GM18870 (cell line): Measurements from ENCODE around the gene EDEM1.
"Not testable (repeated sequence)": the region's sequence is repeated elsewhere in the genome, so short reads cannot be mapped to it uniquely, and the experiment has no call there.

Experiments used
- ATAC-seq: cut with Tn5 transposase; IDR thresholded peaks from one replicate; pipeline ENCODE4 v1.9.1; 2021; ENCODE audit warnings: moderate library complexity; ENCODE audit not compliant: unreplicated experiment

Gene EDEM1

GRCh38 chr3:5231074-5231473, 43.6 kb downstream of the EDEM1 start:
- no peak for ATAC-seq

- no peak for ATAC-seq
These were observed 44.0 kb downstream of the EDEM1 start for GRCh38 chr3:5231487-5231886.

GRCh38 chr3:5232570-5232969, 45.1 kb downstream of the EDEM1 start:
- no peak for ATAC-seq

- ATAC-seq: no peak
These were observed 45.5 kb downstream of the EDEM1 start for GRCh38 chr3:5233026-5233425.

GRCh38 chr3:5235655-5236054, 48.1 kb downstream of the EDEM1 start:
- ATAC-seq: no peak

GRCh38 chr3:5238545-5238944, 51.0 kb downstream of the EDEM1 start:
- ATAC-seq: no peak

- no peak for ATAC-seq
These were observed 52.1 kb downstream of the EDEM1 start for GRCh38 chr3:5239602-5240001.

DNA sequence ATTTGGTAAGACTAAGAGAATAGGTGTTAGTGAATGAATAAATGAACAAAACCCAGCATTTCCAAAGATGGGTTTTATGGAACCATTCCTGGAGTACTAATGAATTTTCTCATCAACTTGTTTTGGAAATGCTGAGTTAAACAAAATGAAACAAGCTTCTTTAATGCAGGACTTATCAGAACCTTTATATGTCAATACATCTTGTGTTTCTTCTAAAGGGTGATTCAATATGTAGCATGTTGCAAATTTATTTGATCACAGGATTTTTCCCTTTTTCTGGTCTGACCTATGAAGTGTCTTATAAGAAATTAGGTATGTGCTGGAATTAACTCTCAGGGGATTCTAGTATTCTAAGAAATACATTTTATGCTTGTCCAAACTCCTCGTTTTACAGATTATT, 53.2 kb downstream of the EDEM1 start:
- no peak for ATAC-seq

- ATAC-seq: not testable (repeated sequence)
These were observed 55.3 kb downstream of the EDEM1 start for GRCh38 chr3:5242785-5243184.

- ATAC-seq: no peak
These were observed 58.4 kb downstream of the EDEM1 start for GRCh38 chr3:5245927-5246326.

DNA sequence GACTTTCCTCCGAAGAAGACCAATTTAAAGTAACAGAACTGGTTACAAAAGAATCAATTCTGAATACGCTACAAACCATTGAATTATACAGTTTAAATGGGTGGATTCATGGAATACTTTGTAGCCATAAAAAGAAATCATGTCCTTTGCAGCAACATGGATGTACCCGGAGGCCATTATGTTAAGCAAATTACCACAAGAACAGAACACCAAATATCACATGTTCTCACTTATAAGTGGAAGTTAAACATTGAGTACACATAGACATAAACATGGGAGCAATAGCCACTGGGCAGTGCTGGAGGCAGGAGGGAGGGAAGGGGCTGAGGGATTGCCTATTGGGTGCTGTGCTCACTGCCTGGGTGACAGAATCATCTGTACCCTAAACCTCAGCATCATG, 61.3 kb downstream of the EDEM1 start:
- ATAC-seq: no peak

- no peak for ATAC-seq
These were observed 63.1 kb downstream of the EDEM1 start for GRCh38 chr3:5250467-5251195.

GRCh38 chr3:5251196-5251583, 63.7 kb downstream of the EDEM1 start:
- no peak for ATAC-seq

- no peak for ATAC-seq
These were observed 64.6 kb downstream of the EDEM1 start for GRCh38 chr3:5252131-5252530.

DNA sequence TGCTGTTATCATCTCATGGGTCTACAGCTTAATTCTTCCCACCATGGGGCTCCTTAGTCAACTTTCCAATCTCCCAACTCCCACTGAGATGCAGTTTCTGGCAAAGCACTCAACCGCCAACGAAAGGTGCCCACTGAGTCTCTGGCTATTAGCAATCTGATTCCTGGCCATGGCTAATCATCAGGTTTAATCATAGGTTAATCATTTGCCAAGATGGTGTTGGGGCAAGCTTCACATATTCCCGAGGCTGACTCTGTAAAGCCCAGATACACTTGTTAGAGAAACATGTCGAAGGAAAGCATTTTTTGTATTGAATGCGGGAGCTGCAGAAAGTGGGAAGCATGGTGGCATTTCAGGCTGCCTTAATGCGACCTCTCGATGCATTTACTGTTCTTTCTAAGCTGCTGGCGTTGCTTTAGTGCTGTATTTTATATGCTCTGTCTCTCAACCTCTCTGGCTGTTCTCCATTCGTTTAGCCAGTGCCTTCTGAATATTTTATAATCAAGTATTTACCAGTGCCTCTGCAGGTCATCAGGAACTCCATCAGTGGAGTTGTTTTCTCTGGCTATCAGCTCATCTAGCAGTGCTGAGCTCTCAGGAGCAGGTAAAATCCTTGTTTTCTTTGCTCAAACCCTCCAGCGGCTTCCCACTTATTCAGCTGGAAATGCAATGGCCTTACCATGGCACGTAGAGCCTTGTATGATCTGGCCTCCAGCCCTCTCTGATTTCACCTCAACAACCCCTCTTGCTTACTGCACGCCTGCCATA, 67.0 kb downstream of the EDEM1 start:
- no peak for ATAC-seq

DNA sequence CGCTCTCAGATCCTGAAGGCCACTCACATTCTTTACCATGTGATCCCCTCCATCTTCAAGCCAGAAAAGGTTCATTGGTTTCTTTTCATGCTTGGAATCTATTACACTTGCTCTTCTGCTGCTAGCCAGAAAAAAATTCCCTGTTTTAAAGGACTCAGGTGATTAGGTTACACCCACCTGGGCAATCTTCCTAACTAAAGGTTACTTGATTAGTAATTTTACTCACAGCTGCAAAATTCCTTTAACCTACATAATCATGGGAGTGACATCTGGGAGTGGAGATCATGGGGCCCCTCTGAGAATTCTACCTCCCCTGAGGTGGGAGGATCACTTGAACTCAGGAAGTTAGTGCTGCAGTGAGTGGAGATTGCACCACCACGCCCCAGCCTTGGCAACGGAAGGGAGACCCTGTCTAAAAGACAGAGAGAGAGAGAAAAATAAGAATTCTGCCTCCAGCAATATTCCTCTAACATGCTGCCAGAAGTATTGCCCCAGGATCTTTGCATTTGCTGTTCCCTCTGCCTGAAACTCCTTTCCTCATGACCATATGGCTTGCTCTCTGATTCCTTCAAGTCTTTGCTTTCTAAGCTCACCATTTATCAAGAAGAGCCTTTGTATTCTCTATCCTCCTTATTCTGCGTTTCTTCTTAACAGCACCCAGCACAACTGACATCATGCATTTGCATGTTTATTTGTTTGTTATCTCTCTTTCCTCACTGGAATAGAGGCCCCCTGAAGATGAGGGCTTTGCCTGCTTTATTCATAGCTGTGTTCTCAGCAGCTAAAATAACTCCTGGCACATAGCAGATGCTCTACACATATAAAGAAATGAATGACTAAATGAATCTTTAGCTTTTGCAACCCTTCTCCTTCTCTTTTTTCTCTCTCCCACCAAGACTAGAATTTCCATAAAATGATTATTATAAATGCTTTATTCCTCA, 68.2 kb downstream of the EDEM1 start:
- no peak for ATAC-seq

DNA sequence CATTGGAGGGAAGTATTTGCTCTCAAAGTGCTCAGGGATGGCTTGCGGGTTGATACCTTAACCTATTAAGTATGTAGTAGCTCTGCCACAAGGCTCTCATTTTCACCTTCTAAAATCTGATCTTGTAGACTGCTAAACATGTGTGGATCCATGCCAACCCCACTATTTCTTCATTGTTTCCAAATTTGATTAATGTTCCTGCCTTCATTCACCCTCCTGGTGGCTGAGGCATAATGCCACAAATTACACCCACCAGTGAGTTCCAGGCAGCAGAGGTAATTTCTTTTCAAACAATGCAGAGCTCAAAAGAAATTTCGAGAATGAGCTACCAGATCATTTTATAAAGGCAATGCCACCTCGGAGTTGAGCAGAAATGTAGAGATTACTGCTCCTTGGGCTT, 71.0 kb downstream of the EDEM1 start:
- no peak for ATAC-seq

DNA sequence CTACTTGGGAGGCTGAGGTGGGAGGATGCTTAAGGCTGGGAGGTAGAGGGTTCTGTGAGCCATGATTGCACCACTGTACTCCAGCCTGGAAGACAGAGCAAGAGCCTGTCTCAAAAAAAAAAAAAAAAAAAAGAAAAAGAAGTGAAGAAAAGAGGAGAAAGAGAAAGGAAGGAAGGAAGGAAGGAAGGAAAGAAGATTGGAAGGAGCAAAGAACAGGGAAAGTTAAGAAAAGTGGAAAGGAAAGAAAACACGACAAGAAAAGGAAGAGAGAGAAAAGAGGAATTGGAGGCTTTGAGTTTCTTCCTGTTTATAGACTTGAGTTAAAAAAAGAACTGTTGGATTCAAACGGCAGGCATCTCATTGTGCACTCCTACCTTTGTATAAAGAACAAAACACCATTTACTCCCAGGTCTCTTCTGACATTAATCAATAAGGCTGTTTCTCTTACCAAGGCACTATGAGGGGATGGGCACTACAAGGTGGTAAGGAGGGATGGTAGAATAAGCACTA, 73.5 kb downstream of the EDEM1 start:
- ATAC-seq: no peak

- no peak for ATAC-seq
These were observed 75.0 kb downstream of the EDEM1 start for GRCh38 chr3:5262507-5262906.

DNA sequence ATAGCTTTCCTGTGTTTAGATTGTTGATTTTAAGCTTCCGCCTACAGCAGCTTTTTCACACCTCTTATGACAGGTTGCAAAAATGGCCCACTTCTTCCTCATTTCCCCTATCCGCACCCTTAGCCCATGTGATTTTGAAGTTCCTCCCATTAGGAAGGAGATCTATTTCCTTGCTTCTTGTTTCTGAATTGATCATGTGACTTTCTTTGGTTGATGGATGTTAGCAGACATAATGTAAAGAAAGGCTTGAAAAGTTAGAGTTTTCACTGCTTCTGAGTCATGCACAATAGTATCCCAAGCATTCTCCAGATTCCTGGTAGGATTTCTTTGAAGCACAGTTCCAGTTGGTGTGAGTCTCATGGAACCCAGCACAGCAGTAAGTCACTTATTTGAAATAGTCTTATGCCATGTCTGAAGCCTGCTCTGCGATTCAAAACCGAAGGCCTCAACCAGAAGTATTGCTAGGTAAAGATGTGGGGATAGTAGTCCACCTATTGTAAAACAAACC, 76.6 kb downstream of the EDEM1 start:
- no peak for ATAC-seq
